Measurements from ENCODE around the gene CYP26C1. TPM values are rescaled to one million over a fixed set of nuclear protein-coding genes. Genes with fewer than 3 reads are reported as not detected.

The CYP26C1 gene
- total RNA-seq, 1 donor from 2014 or later = 0.35 TPM

GRCh38 chr10:93083743-93084539 is 23.3 kb downstream of the CYP26C1 start:
- ATAC-seq (no peak), DNase-seq (no peak)
- Histone ChIP-seq H3K4me3 (no peak overlapping the region), H3K27me3 (peaks cover 4% of the 10 kb centered on the region), H3K36me3 (no peaks in the 10 kb centered on the region), H3K4me1 (peaks cover 5% of the 10 kb centered on the region), H3K27ac (no peak overlapping the region), H3K9me3 (no peaks in the 10 kb centered on the region)
- intact Hi-C loops (cut with DNase I) = no loop called here
- TF ChIP-seq CTCF (IDR thresholded peaks at IDR 0.05) = no peak

- DNase-seq (no peak), ATAC-seq (no peak)
- Histone ChIP-seq H3K4me3 (no peak overlapping the region), H3K27ac (no peak overlapping the region), H3K27me3 (no peaks in the 10 kb centered on the region), H3K36me3 (no peaks in the 10 kb centered on the region), H3K9me3 (no peaks in the 10 kb centered on the region), H3K4me1 (no peaks in the 10 kb centered on the region)
- no peak for TF ChIP-seq CTCF (IDR thresholded peaks at IDR 0.05)
- intact Hi-C loops (cut with DNase I) = no loop called here
Measured at GRCh38 chr10:93085272-93085859, 24.8 kb downstream of the CYP26C1 start.

- ATAC-seq (no peak), DNase-seq (no peak)
- H3K27ac ChIP-seq = no peak overlapping the region
- no peak overlapping the region for H3K4me3 ChIP-seq
- intact Hi-C loops (cut with DNase I) = no loop called here
- H3K36me3 ChIP-seq = no peaks in the 10 kb centered on the region
- TF ChIP-seq CTCF (IDR thresholded peaks at IDR 0.05) = no peak
- no peaks in the 10 kb centered on the region for H3K9me3 ChIP-seq
- H3K4me1 ChIP-seq = no peaks in the 10 kb centered on the region
- H3K27me3 ChIP-seq = no peaks in the 10 kb centered on the region
Measured at GRCh38 chr10:93086289-93086688, 25.7 kb downstream of the CYP26C1 start.

GRCh38 chr10:93087846-93088245 is 27.2 kb downstream of the CYP26C1 start:
- H3K27ac ChIP-seq = no peak overlapping the region
- no peaks in the 10 kb centered on the region for H3K36me3 ChIP-seq
- TF ChIP-seq CTCF (IDR thresholded peaks at IDR 0.05) = no peak
- no peak for DNase-seq
- H3K27me3 ChIP-seq = no peaks in the 10 kb centered on the region
- no peak overlapping the region for H3K4me3 ChIP-seq
- H3K9me3 ChIP-seq = no peaks in the 10 kb centered on the region
- no peaks in the 10 kb centered on the region for H3K4me1 ChIP-seq
- no peak for ATAC-seq
- intact Hi-C loops (cut with DNase I) = no loop called here

GRCh38 chr10:93088466-93088865 is 27.9 kb downstream of the CYP26C1 start:
- DNase-seq (no peak), ATAC-seq (no peak)
- Histone ChIP-seq H3K9me3 (no peaks in the 10 kb centered on the region), H3K4me3 (no peak overlapping the region), H3K27me3 (no peaks in the 10 kb centered on the region), H3K4me1 (no peaks in the 10 kb centered on the region), H3K36me3 (no peaks in the 10 kb centered on the region), H3K27ac (no peak overlapping the region)
- intact Hi-C loops (cut with DNase I) = no loop called here
- no peak for TF ChIP-seq CTCF (IDR thresholded peaks at IDR 0.05)

Data from upper lobe of right lung (tissue), 1 donor.